Panc1 (cell line): Measurements from ENCODE around the gene VAT1L.

Experiments used
- CTCF ChIP-seq: fragments of 450-650 bp; IDR thresholded peaks from 2 replicates; pipeline ENCODE4 v1.5.1; 2017; ENCODE audit warnings: mild to moderate bottlenecking
- POLR2AphosphoS5 ChIP-seq: IDR thresholded peaks from 2 replicates; pipeline ENCODE4 v1.6.1; 2012; ENCODE audit warnings: mild to moderate bottlenecking, low read depth, low read length, moderate library complexity

GRCh38 chr16:77767826-77768225, 20.5 kb upstream of the VAT1L start:
- TF ChIP-seq CTCF (no peak), POLR2AphosphoS5 (no peak)
